HepG2 (cell line): ENCODE data around the gene SLC66A3. TPM values are rescaled to one million over a fixed set of nuclear protein-coding genes. Genes with fewer than 3 reads are reported as not detected.
A peak's percentile ranks its signal among the peaks of the same experiment; 100 is the strongest.

Source experiments
- BRD4 ChIP-seq: sonication (generic); formaldehyde crosslinking; IDR thresholded peaks from 2 replicates; pipeline ENCODE4 v1.4.0; 2020; ENCODE audit warnings: missing genetic modification reagents
- CHCHD3 ChIP-seq: sonication (generic); formaldehyde crosslinking; IDR thresholded peaks from 2 replicates; pipeline ENCODE4 v1.8.0; 2022; ENCODE audit warnings: mild to moderate bottlenecking, missing genetic modification reagents, moderate library complexity
- ELF1 ChIP-seq: sonication (generic); formaldehyde crosslinking; IDR thresholded peaks from 2 replicates; pipeline ENCODE4 v1.4.0; 2020; ENCODE audit warnings: missing genetic modification reagents
- HMGA1 ChIP-seq: sonication (generic); formaldehyde crosslinking; conservative IDR thresholded peaks from 2 replicates; pipeline ENCODE4 v1.4.0; 2020; ENCODE audit warnings: missing genetic modification reagents
- HOXA3 ChIP-seq: sonication (generic); formaldehyde crosslinking; IDR thresholded peaks from 2 replicates; pipeline ENCODE4 v1.5.0; 2020; ENCODE audit warnings: missing genetic modification reagents
- HOXA9 ChIP-seq: sonication (generic); formaldehyde crosslinking; IDR thresholded peaks from 2 replicates; pipeline ENCODE4 v1.8.1; 2022; ENCODE audit warnings: missing genetic modification reagents, mild to moderate bottlenecking, moderate library complexity, borderline replicate concordance
- ISL2 ChIP-seq: sonication (generic); formaldehyde crosslinking; IDR thresholded peaks from 2 replicates; pipeline ENCODE4 v1.5.0; 2020; ENCODE audit warnings: missing genetic modification reagents
- KDM1A ChIP-seq: IDR thresholded peaks from 2 replicates; pipeline ENCODE4 v1.6.1; 2016; ENCODE audit warnings: missing compliant biosample characterization
- KDM6A ChIP-seq: IDR thresholded peaks from 2 replicates; pipeline ENCODE4 v1.6.1; 2016; ENCODE audit warnings: low read depth
- MTF1 ChIP-seq: sonication (generic); formaldehyde crosslinking; IDR thresholded peaks from 2 replicates; pipeline ENCODE4 v1.5.0; 2020; ENCODE audit warnings: missing genetic modification reagents
- NFE2 ChIP-seq: sonication (generic); formaldehyde crosslinking; IDR thresholded peaks from 2 replicates; pipeline ENCODE4 v1.4.0; 2020; ENCODE audit warnings: missing genetic modification reagents
- RXRB ChIP-seq: IDR thresholded peaks from 2 replicates; pipeline ENCODE4 v1.6.1; 2016; ENCODE audit warnings: borderline replicate concordance, missing genetic modification reagents, missing compliant biosample characterization
- SNRNP70 ChIP-seq: fragments of 200-400 bp; formaldehyde crosslinking; IDR thresholded peaks from 2 replicates; pipeline ENCODE4 v1.6.1; 2017; ENCODE audit warnings: mild to moderate bottlenecking, low read depth, low read length, moderate library complexity
- ZKSCAN8 ChIP-seq: IDR thresholded peaks from 2 replicates; pipeline ENCODE4 v1.6.1; 2016; ENCODE audit warnings: borderline replicate concordance, missing genetic modification reagents, missing compliant biosample characterization
- ZNF143 ChIP-seq: sonication (generic); formaldehyde crosslinking; IDR thresholded peaks from 2 replicates; pipeline ENCODE4 v1.4.0; 2020; ENCODE audit warnings: missing genetic modification reagents
- ZNF546 ChIP-seq: sonication (generic); formaldehyde crosslinking; conservative IDR thresholded peaks from 2 replicates; pipeline ENCODE4 v1.8.1; 2023; ENCODE audit warnings: mild to moderate bottlenecking, missing genetic modification reagents
- ZNF678 ChIP-seq: sonication (generic); formaldehyde crosslinking; IDR thresholded peaks from 2 replicates; pipeline ENCODE4 v1.4.0; 2020; ENCODE audit warnings: mild to moderate bottlenecking, missing genetic modification reagents
- ZSCAN22 ChIP-seq: sonication (generic); formaldehyde crosslinking; IDR thresholded peaks from 2 replicates; pipeline ENCODE4 v1.4.0; 2020; ENCODE audit warnings: mild to moderate bottlenecking, missing genetic modification reagents
- polyA plus RNA-seq, 8 experiments: library from polyadenylated mRNA; depleted of rRNA in 3 of 8; stranded (reverse) in 7 of 8; unstranded in 1 of 8; fragments of >200 nt; fragmentation: Illumina TruSeq in 4 of 8; extraction: Trizol in 4 of 8; gene quantifications; 2 replicates each; pipeline versions ENCODE4 v1.2.1 to v1.2.3, GENCODE V29; 2011 to 2016; ENCODE audit warnings: low read depth in 4 of 8, missing spikeins in 1 of 8, mixed read lengths in 1 of 8; ENCODE audit not compliant: insufficient read depth in 1 of 8
- total RNA-seq, 5 experiments: library from RNA; depleted of rRNA; stranded (reverse); fragments of >200 nt; fragmentation: Illumina TruSeq; extraction: Trizol; gene quantifications; 2 replicates each; pipeline ENCODE4 v1.2.3, GENCODE V29; 2016; ENCODE audit warnings: low read depth in 1 of 5
- TF ChIP-seq, protein P1 (sequence below): sonication (generic); formaldehyde crosslinking; IDR thresholded peaks from 2 replicates; pipeline ENCODE4 v1.4.0; 2020; ENCODE audit warnings: missing genetic modification reagents, borderline replicate concordance
- TF ChIP-seq, protein P2 (sequence below): sonication (generic); formaldehyde crosslinking; IDR thresholded peaks from 2 replicates; pipeline ENCODE4 v1.4.0; 2020; ENCODE audit warnings: low read depth, missing genetic modification reagents
- TF ChIP-seq, protein P3 (sequence below): sonication (generic); formaldehyde crosslinking; conservative IDR thresholded peaks from 2 replicates; pipeline ENCODE4 v1.8.0; 2022; ENCODE audit warnings: low read depth, missing genetic modification reagents

Gene SLC66A3
- total and polyA plus RNA-seq, 2 of the 13 experiments (the other 11 are each of a cell fraction or from before 2014, with no cell fraction given) = 2.2 to 3.7 TPM

GRCh38 chr2:11129598-11130449, 25.4 kb upstream of the SLC66A3 start (continued):
- no peak; the same call in 1 of the 2 replicates for TF ChIP-seq HOXA9 (CRISPR knock-in tag)
- TF ChIP-seq CHCHD3 = no peak
- TF ChIP-seq, protein P1, sequence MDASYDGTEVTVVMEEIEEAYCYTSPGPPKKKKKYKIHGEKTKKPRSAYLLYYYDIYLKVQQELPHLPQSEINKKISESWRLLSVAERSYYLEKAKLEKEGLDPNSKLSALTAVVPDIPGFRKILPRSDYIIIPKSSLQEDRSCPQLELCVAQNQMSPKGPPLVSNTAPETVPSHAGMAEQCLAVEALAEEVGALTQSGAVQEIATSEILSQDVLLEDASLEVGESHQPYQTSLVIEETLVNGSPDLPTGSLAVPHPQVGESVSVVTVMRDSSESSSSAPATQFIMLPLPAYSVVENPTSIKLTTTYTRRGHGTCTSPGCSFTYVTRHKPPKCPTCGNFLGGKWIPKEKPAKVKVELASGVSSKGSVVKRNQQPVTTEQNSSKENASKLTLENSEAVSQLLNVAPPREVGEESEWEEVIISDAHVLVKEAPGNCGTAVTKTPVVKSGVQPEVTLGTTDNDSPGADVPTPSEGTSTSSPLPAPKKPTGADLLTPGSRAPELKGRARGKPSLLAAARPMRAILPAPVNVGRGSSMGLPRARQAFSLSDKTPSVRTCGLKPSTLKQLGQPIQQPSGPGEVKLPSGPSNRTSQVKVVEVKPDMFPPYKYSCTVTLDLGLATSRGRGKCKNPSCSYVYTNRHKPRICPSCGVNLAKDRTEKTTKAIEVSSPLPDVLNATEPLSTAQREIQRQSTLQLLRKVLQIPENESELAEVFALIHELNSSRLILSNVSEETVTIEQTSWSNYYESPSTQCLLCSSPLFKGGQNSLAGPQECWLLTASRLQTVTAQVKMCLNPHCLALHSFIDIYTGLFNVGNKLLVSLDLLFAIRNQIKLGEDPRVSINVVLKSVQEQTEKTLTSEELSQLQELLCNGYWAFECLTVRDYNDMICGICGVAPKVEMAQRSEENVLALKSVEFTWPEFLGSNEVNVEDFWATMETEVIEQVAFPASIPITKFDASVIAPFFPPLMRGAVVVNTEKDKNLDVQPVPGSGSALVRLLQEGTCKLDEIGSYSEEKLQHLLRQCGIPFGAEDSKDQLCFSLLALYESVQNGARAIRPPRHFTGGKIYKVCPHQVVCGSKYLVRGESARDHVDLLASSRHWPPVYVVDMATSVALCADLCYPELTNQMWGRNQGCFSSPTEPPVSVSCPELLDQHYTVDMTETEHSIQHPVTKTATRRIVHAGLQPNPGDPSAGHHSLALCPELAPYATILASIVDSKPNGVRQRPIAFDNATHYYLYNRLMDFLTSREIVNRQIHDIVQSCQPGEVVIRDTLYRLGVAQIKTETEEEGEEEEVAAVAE (CRISPR knock-in tag) = no peak
- 0 out of 2 replicates have a peak, but pooled peaks have one; percentile 53 for TF ChIP-seq BRD4 (CRISPR knock-in tag)
- peak; percentile 73; the same call in 1 of the 2 replicates for TF ChIP-seq ISL2 (CRISPR knock-in tag)
- no peak for TF ChIP-seq ZNF678 (CRISPR knock-in tag)
- TF ChIP-seq MTF1 (CRISPR knock-in tag) = peak; percentile 28; the same call in 1 of the 2 replicates
- no peak for TF ChIP-seq NFE2
- TF ChIP-seq KDM1A (CRISPR knock-in tag) = 0 out of 2 replicates have a peak, but pooled peaks have one; percentile 22
- peak; percentile 41; the same call in 1 of the 2 replicates for TF ChIP-seq ZKSCAN8 (CRISPR knock-in tag)
- 0 out of 2 replicates have a peak, but pooled peaks have one; percentile 38 for TF ChIP-seq ZNF143
- TF ChIP-seq ZSCAN22 (CRISPR knock-in tag) = no peak
- TF ChIP-seq ZNF546 (CRISPR knock-in tag) = no peak; the same call in 1 of the 2 replicates
- no peak for TF ChIP-seq SNRNP70
- TF ChIP-seq RXRB (CRISPR knock-in tag) = peak; percentile 72; the same call in 1 of the 2 replicates
- no peak for TF ChIP-seq KDM6A
- TF ChIP-seq HMGA1 (CRISPR knock-in tag) = no peak
- TF ChIP-seq, protein P2, sequence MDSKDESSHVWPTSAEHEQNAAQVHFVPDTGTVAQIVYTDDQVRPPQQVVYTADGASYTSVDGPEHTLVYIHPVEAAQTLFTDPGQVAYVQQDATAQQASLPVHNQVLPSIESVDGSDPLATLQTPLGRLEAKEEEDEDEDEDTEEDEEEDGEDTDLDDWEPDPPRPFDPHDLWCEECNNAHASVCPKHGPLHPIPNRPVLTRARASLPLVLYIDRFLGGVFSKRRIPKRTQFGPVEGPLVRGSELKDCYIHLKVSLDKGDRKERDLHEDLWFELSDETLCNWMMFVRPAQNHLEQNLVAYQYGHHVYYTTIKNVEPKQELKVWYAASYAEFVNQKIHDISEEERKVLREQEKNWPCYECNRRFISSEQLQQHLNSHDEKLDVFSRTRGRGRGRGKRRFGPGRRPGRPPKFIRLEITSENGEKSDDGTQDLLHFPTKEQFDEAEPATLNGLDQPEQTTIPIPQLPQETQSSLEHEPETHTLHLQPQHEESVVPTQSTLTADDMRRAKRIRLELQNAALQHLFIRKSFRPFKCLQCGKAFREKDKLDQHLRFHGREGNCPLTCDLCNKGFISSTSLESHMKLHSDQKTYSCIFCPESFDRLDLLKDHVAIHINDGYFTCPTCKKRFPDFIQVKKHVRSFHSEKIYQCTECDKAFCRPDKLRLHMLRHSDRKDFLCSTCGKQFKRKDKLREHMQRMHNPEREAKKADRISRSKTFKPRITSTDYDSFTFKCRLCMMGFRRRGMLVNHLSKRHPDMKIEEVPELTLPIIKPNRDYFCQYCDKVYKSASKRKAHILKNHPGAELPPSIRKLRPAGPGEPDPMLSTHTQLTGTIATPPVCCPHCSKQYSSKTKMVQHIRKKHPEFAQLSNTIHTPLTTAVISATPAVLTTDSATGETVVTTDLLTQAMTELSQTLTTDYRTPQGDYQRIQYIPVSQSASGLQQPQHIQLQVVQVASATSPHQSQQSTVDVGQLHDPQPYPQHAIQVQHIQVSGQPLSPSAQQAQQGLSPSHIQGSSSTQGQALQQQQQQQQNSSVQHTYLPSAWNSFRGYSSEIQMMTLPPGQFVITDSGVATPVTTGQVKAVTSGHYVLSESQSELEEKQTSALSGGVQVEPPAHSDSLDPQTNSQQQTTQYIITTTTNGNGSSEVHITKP (CRISPR knock-in tag) = peak; percentile 72; the same call in 1 of the 2 replicates
- TF ChIP-seq ELF1 = peak; percentile 78
- TF ChIP-seq, protein P3, sequence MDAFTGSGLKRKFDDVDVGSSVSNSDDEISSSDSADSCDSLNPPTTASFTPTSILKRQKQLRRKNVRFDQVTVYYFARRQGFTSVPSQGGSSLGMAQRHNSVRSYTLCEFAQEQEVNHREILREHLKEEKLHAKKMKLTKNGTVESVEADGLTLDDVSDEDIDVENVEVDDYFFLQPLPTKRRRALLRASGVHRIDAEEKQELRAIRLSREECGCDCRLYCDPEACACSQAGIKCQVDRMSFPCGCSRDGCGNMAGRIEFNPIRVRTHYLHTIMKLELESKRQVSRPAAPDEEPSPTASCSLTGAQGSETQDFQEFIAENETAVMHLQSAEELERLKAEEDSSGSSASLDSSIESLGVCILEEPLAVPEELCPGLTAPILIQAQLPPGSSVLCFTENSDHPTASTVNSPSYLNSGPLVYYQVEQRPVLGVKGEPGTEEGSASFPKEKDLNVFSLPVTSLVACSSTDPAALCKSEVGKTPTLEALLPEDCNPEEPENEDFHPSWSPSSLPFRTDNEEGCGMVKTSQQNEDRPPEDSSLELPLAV = no peak
- TF ChIP-seq HOXA3 (CRISPR knock-in tag) = peak; percentile 84; the same call in 1 of the 2 replicates
